Skin epidermis (tissue), 12 donors: Measurements from ENCODE around the gene CCDC88B.
A peak's percentile ranks its signal among the peaks of the same experiment; 100 is the strongest.

ENCODE experiments used
- H3K27ac ChIP-seq, 21 experiments: fragments of 200-600 bp; sonication (generic) in 11 of 21; one replicate each; pipeline ENCODE4 v1.5.0; 2020; ENCODE audit warnings: mild to moderate bottlenecking in 3 of 21, inconsistent platforms in 2 of 21, moderate library complexity in 2 of 21
- H3K4me3 ChIP-seq, 7 experiments: fragments of 200-600 bp; sonication (generic) in 2 of 7; one replicate each; pipeline ENCODE4 v1.5.0; 2020; ENCODE audit warnings: inconsistent platforms in 2 of 7, mild to moderate bottlenecking in 2 of 7, moderate library complexity in 1 of 7

The CCDC88B gene

DNA sequence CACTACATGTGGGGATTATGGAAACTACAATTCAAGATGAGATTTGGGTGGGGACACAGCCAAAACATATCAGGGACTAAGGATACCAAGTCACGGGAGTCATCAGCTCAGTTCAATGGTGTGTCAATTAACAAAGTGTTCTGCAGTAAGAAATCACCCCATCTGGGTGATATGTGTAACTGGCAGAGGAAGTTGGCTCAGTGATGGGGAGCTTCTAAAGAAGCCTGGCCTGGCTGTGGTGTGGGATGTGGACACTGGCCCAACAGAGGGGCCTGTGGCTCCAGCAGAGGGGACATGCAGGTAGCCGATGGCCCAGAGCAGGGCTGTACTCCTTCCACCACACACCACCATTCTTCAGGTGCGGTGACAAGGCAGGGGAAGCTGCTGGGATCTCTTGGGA, 50.6 kb downstream of the CCDC88B start:
- Histone ChIP-seq H3K4me3 (no peak overlapping the region), H3K27ac (no peak overlapping the region)

- no peak overlapping the region for H3K27ac ChIP-seq
Measured at GRCh38 chr11:64391839-64392238, 51.8 kb downstream of the CCDC88B start.

GRCh38 chr11:64395545-64396078, 55.6 kb downstream of the CCDC88B start:
- peak overlapping the region in 1 of 21 experiments; percentile 2 for H3K27ac ChIP-seq
- H3K4me3 ChIP-seq: no peak overlapping the region

More at GRCh38 chr11:64391839-64392238, 51.8 kb downstream of the CCDC88B start:
- no peak overlapping the region for H3K4me3 ChIP-seq

GRCh38 chr11:64396079-64396591, 56.1 kb downstream of the CCDC88B start:
- Histone ChIP-seq H3K4me3 (no peak overlapping the region), H3K27ac (peak overlapping the region in 1 of 21 experiments; percentile 2)

- H3K27ac ChIP-seq: no peak overlapping the region
- no peak overlapping the region for H3K4me3 ChIP-seq
Measured at GRCh38 chr11:64400102-64400501, 60.1 kb downstream of the CCDC88B start.

- no peak overlapping the region for H3K4me3 ChIP-seq
Measured at GRCh38 chr11:64400667-64401066, 60.7 kb downstream of the CCDC88B start.

DNA sequence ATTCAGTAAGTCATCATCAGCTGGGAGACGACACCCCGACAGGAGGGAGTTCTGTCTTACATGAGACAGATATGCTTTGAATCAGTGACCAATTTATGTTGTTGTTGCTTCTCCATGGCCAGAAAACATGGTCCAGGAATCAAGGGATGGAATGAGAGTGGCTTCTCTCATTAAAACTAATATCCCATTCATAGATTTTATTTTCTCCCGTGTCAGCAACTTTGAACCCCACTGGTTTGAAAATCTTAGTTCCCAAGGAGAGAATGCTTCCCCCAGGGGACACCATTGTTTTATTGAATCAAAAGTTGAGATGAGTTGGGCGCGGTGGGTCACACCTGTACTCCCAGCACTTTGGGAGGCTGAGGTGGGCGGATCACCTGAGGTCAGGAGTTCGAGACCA, 61.8 kb downstream of the CCDC88B start:
- H3K4me3 ChIP-seq: no peak overlapping the region

More at GRCh38 chr11:64400667-64401066, 60.7 kb downstream of the CCDC88B start:
- no peak overlapping the region for H3K27ac ChIP-seq

GRCh38 chr11:64403106-64403505, 63.1 kb downstream of the CCDC88B start:
- no peak overlapping the region for H3K27ac ChIP-seq
- no peak overlapping the region for H3K4me3 ChIP-seq

More for the DNA sequence above, 61.8 kb downstream of the CCDC88B start:
- H3K27ac ChIP-seq: no peak overlapping the region

DNA sequence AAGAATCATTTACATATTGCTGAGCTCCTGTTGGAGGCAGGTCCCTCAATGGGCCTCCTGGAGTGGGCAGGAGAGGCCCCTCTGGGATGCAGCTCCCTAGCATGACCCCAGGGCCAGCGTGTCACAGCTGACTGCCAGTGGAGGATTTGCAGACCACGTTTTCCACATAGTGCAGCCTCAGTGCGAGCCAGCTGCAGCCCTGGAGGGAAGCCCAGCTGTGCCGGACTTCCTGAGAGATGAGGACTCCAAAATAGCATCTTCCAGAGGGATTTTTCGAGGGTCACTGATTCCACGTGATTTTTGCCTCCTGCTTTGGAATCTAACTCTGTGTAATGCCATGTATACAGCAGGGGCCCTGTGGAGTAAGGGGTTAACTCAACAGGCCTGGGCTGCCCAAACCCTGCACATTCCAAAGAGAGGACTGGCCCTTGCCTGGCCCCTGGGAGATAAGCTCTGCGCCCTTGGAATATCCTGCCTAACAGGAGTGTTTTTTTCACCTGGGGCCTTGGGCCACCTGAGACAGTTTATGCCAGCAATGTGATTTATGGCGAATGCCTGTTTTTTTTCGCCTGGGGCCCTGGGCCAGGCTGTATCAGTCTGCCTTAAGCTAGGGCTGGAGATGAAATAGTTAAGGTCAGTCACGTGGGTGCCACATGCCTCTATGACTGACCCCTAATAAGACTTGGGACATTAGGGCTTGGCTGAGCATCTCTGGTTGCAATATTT, 66.4 kb downstream of the CCDC88B start:
- no peak overlapping the region for H3K27ac ChIP-seq

More for the DNA sequence above, 66.4 kb downstream of the CCDC88B start:
- no peak overlapping the region for H3K4me3 ChIP-seq
